Endothelial cell (in vitro differentiated cells): ENCODE results near the gene ZMIZ2. TPM values are rescaled to one million over a fixed set of nuclear protein-coding genes. Genes with fewer than 3 reads are reported as not detected.
A peak's percentile ranks its signal among the peaks of the same experiment; 100 is the strongest.
"Not testable (repeated sequence)": the region's sequence is repeated elsewhere in the genome, so short reads cannot be mapped to it uniquely, and the experiment has no call there.

Source experiments
- DNase-seq: peaks from one replicate; pipeline ENCODE4 v3.0.0; 2021; ENCODE audit warnings: low spot score
- H3K27ac Mint-ChIP-seq: one replicate; pipeline ENCODE4 v1.8.0; 2021; ENCODE audit warnings: mixed read lengths, inconsistent platforms; ENCODE audit not compliant: unreplicated experiment
- H3K27me3 Mint-ChIP-seq: one replicate; pipeline ENCODE4 v1.8.0; 2021; ENCODE audit warnings: mild to moderate bottlenecking, moderate library complexity, mixed read lengths, inconsistent platforms; ENCODE audit not compliant: unreplicated experiment
- H3K36me3 Mint-ChIP-seq: one replicate; pipeline ENCODE4 v1.8.0; 2021; ENCODE audit warnings: mild to moderate bottlenecking, low read depth, mixed read lengths, inconsistent platforms; ENCODE audit not compliant: unreplicated experiment
- H3K4me1 Mint-ChIP-seq: one replicate; pipeline ENCODE4 v1.8.0; 2021; ENCODE audit warnings: mild to moderate bottlenecking, mixed read lengths, inconsistent platforms; ENCODE audit not compliant: unreplicated experiment
- H3K4me3 Mint-ChIP-seq: one replicate; pipeline ENCODE4 v1.8.0; 2021; ENCODE audit warnings: mild to moderate bottlenecking, mixed read lengths, inconsistent platforms; ENCODE audit not compliant: unreplicated experiment
- H3K9me3 Mint-ChIP-seq: one replicate; pipeline ENCODE4 v1.8.0; 2021; ENCODE audit warnings: mixed read lengths, inconsistent platforms; ENCODE audit not compliant: unreplicated experiment
- total RNA-seq: library from RNA; stranded (reverse); fragmentation: NEBNext Ultra II Directional; extraction: Animal tissue kit (Norgen Biotek cat#: 25700); gene quantifications from one replicate; pipeline ENCODE4 v1.2.1, GENCODE V29; 2021; ENCODE audit not compliant: unreplicated experiment
- TF ChIP-seq, protein P1 (sequence below): fragments of 200-600 bp; sonication (generic); IDR thresholded peaks from one replicate; pipeline ENCODE4 v1.5.0; 2021; ENCODE audit warnings: antibody characterized with exemption; ENCODE audit not compliant: unreplicated experiment

Gene ZMIZ2
- total RNA-seq, 1 donor from 2014 or later: 70.9 TPM

DNA sequence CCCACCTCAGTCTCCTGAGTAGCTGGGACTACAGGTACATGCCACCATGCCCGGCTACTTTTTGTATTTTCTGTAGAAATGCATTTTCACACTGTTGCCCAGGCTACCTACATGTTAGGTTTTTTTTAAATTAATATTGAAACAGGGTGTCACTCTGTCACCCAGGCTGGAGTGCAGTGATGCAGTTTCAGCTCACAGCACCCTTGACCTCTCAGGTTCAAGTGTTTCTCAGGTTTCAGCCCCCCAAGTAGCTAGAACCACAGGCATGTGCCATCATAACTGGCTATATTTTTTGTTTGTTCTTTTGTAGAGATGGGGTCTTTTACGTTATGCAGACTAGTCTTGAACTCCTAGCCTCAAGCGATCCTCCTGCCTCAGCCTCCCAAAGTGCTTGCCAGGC lies 32.4 kb upstream of the ZMIZ2 start:
- no peaks in the 10 kb centered on the region for H3K36me3 Mint-ChIP-seq
- H3K4me3 Mint-ChIP-seq: no peak overlapping the region
- no peaks in the 10 kb centered on the region for H3K9me3 Mint-ChIP-seq
- peaks cover 10% of the 10 kb centered on the region for H3K27me3 Mint-ChIP-seq
- no peak overlapping the region for H3K27ac Mint-ChIP-seq
- DNase-seq: no peak
- TF ChIP-seq, protein P1, sequence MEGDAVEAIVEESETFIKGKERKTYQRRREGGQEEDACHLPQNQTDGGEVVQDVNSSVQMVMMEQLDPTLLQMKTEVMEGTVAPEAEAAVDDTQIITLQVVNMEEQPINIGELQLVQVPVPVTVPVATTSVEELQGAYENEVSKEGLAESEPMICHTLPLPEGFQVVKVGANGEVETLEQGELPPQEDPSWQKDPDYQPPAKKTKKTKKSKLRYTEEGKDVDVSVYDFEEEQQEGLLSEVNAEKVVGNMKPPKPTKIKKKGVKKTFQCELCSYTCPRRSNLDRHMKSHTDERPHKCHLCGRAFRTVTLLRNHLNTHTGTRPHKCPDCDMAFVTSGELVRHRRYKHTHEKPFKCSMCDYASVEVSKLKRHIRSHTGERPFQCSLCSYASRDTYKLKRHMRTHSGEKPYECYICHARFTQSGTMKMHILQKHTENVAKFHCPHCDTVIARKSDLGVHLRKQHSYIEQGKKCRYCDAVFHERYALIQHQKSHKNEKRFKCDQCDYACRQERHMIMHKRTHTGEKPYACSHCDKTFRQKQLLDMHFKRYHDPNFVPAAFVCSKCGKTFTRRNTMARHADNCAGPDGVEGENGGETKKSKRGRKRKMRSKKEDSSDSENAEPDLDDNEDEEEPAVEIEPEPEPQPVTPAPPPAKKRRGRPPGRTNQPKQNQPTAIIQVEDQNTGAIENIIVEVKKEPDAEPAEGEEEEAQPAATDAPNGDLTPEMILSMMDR: no peak
- H3K4me1 Mint-ChIP-seq: no peaks in the 10 kb centered on the region

DNA sequence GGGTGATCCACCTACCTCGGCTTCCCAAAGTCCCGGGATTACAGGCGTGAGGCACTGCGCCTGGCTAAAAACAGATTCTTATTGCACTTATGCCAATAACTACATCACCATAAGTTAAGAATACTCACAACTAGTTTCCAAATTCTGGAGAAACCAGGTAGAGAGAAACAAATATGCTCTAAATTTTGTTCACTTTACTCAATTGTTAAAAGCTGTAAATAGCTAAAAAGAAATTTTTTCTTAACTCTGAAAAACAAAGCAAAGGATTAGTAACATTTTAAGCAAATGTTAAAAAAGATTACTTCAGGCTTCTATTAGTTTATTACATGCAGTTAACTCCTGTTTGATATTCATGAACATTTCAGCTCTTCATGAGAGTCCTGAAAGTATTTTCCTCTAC lies 28.3 kb upstream of the ZMIZ2 start:
- DNase-seq: no peak
- Mint-ChIP-seq H3K27me3 (no peaks in the 10 kb centered on the region), H3K27ac (no peak overlapping the region), H3K36me3 (no peaks in the 10 kb centered on the region), H3K4me1 (no peaks in the 10 kb centered on the region), H3K4me3 (no peak overlapping the region), H3K9me3 (no peaks in the 10 kb centered on the region)
- TF ChIP-seq, protein P1: no peak

DNA sequence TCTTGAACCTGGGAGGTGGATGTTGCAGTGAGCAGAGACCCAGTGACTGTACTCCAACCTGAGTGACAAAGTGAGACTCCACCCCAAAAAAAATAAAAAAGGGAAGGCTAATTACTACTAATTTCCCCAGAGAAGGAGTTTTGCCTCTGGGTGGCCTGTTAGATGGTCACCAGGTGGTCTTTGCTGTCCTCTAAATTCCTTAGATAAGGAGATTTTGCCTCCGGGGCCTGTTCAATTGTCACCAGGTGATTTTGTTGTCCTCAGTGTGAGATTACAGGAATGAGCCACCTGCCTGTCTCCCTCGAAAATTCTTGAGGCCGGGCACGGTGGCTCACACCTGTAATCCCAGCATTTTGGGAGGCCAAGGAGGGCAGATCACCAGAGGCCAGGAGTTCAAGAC lies 24.4 kb upstream of the ZMIZ2 start:
- H3K27me3 Mint-ChIP-seq: peaks cover 4% of the 10 kb centered on the region
- H3K9me3 Mint-ChIP-seq: no peaks in the 10 kb centered on the region
- DNase-seq: no peak
- TF ChIP-seq, protein P1: no peak
- H3K36me3 Mint-ChIP-seq: no peaks in the 10 kb centered on the region
- H3K4me3 Mint-ChIP-seq: no peak overlapping the region
- no peak overlapping the region for H3K27ac Mint-ChIP-seq
- H3K4me1 Mint-ChIP-seq: peaks cover 13% of the 10 kb centered on the region

DNA sequence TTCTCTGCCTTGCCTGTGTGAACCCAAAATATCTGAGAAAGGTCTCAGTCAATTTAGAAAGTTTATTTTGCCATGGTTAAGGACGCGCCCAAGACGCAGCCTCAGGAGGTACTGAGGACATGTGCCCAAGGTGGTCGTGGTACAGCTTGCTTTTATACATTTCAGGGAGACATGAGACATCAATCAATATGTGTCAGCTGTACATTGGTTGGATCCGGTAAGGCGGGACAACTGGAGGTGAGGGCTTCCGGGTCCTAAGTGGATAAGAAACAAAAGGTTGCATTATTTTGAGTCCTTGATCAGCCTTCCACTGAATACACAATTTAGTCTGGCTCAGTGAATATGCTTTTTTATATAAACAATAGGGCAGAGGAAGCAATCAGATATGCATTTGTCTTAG lies 22.4 kb upstream of the ZMIZ2 start:
- not testable (repeated sequence) for H3K4me3 Mint-ChIP-seq, H3K27me3 Mint-ChIP-seq, H3K36me3 Mint-ChIP-seq, H3K27ac Mint-ChIP-seq, H3K9me3 Mint-ChIP-seq, DNase-seq
- H3K4me1 Mint-ChIP-seq: peaks cover 13% of the 10 kb centered on the region

DNA sequence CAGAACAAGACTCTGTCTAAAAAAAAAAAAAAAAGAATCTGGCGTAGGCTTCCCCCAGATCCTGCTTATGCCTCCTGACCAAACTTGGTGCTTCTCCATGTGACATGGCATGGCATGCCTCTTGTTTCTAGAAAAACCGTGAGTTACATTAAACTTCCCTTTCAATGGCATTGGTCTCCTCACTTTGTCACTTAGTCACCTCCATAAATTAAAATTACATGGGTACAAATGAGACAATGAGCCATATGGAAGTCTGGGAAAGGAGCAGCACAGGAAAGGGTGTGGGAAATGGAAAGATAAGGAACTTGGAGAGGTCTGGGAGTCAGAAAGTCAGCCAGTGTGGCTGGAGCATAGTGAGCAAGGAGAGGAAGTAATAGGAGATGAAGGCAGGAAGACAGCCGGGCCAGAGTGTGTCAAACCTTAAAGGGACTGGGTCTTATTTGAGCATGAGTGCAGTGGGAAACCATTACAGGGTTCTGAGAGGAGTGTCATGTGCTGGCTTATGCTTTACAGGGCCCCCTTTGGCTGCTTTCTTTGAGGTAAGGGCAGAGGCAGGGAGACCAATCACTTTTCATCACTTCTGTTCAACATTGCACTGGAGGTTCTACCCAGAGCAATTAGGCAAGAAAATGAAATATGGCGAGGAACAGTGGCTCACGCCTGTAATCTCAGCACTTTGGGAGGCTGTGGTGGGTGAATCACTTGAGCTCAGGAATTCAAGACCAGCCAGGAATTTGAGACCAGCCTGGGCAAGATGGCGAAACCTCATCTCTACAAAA lies 21.3 kb upstream of the ZMIZ2 start:
- Mint-ChIP-seq H3K36me3 (no peaks in the 10 kb centered on the region), H3K4me3 (peak overlapping the region; percentile 21), H3K9me3 (no peaks in the 10 kb centered on the region), H3K27me3 (peaks cover 4% of the 10 kb centered on the region), H3K27ac (peak overlapping the region; percentile 19), H3K4me1 (peaks cover 13% of the 10 kb centered on the region)
- TF ChIP-seq, protein P1: no peak
- no peak for DNase-seq
